Sigmoid colon (tissue), 3 donors: ENCODE measurements around the gene RAB8A.

ENCODE experiments used
- POLR2A ChIP-seq, 2 donors: fragments of 450-650 bp; IDR thresholded peaks; one replicate each; pipeline ENCODE4 v1.6.1; 2016; ENCODE audit warnings: antibody characterized with exemption in 2 of 2, mild to moderate bottlenecking in 2 of 2, moderate library complexity in 2 of 2
- TF ChIP-seq, protein P1 (sequence below), 4 experiments: fragments of 450-650 bp in 3 of 4; fragments of 200-600 bp in 1 of 4; IDR thresholded peaks; one replicate each; pipeline ENCODE4 v1.5.1; 2016 to 2019; ENCODE audit warnings: antibody characterized with exemption in 4 of 4, mild to moderate bottlenecking in 3 of 4, moderate library complexity in 2 of 4

DNA sequence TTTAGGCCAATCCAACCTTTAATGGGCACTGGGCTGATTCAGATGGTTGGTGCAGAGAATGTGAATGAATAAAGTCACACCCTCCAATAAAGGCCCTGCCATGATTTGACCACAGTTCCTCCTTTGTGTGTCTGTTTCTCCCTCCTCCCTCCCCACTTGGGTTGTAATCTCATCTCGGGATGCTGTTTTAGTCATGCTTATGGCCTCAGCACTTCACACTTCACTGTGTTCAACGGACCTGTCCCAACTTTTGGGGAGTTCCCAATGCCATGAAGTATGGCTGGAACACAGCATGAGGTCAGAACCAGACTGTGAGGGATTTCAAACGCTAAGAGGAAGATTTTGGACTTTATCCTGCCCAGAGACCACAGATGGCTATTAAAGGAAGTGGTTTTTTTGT, 5.6 kb upstream of the RAB8A start:
- TF ChIP-seq POLR2A (IDR thresholded peaks at IDR 0.05), result no peak
- TF ChIP-seq, protein P1, sequence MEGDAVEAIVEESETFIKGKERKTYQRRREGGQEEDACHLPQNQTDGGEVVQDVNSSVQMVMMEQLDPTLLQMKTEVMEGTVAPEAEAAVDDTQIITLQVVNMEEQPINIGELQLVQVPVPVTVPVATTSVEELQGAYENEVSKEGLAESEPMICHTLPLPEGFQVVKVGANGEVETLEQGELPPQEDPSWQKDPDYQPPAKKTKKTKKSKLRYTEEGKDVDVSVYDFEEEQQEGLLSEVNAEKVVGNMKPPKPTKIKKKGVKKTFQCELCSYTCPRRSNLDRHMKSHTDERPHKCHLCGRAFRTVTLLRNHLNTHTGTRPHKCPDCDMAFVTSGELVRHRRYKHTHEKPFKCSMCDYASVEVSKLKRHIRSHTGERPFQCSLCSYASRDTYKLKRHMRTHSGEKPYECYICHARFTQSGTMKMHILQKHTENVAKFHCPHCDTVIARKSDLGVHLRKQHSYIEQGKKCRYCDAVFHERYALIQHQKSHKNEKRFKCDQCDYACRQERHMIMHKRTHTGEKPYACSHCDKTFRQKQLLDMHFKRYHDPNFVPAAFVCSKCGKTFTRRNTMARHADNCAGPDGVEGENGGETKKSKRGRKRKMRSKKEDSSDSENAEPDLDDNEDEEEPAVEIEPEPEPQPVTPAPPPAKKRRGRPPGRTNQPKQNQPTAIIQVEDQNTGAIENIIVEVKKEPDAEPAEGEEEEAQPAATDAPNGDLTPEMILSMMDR (IDR thresholded peaks at IDR 0.05), result no peak
